Gastroesophageal sphincter (tissue), 4 donors: ENCODE measurements around the gene JUP. TPM values are rescaled to one million over a fixed set of nuclear protein-coding genes. Genes with fewer than 3 reads are reported as not detected.

Experiments
- ATAC-seq: fragments of 150-250 bp; one replicate; pipeline ENCODE4 v1.9.1; 2016; ENCODE audit warnings: mild to moderate bottlenecking, moderate library complexity
- H3K27ac ChIP-seq, 4 donors: fragments of 200-600 bp; sonication (generic) in 3 of 4; 1 replicate in 3 of 4; 2 replicates in 1 of 4; pipeline ENCODE4 v1.5.1; 2016 to 2019
- H3K27me3 ChIP-seq: fragments of 200-600 bp; sonication (generic); one replicate; pipeline ENCODE4 v1.5.1; 2019
- H3K36me3 ChIP-seq, 2 donors: fragments of 200-600 bp; sonication (generic); one replicate each; pipeline ENCODE4 v1.5.1; 2019; ENCODE audit warnings: control low read depth in 1 of 2
- H3K4me1 ChIP-seq, 3 donors: fragments of 200-600 bp; sonication (generic); 1 replicate in 2 of 3; 2 replicates in 1 of 3; pipeline ENCODE4 v1.5.1; 2016 to 2019; ENCODE audit warnings: control low read depth in 2 of 3
- H3K4me3 ChIP-seq, 2 donors: fragments of 200-600 bp; sonication (generic); one replicate each; pipeline ENCODE4 v1.5.1; 2019; ENCODE audit warnings: mild to moderate bottlenecking in 1 of 2, moderate library complexity in 1 of 2
- H3K9me3 ChIP-seq, 3 donors: fragments of 200-600 bp; sonication (generic); one replicate each; pipeline ENCODE4 v1.5.1; 2017 to 2019; ENCODE audit warnings: control low read depth in 2 of 3
- CTCF ChIP-seq, 4 experiments: fragments of 200-600 bp in 2 of 4; fragments of 450-650 bp in 2 of 4; sonication (generic) in 1 of 4; IDR thresholded peaks; one replicate each; pipeline ENCODE4 v1.5.1; 2017 to 2019; ENCODE audit warnings: antibody characterized with exemption in 4 of 4, mild to moderate bottlenecking in 2 of 4, moderate library complexity in 2 of 4
- EP300 ChIP-seq: sonication (generic); formaldehyde crosslinking; IDR thresholded peaks from one replicate; pipeline ENCODE4 v1.6.1; 2017; ENCODE audit warnings: antibody characterized with exemption, mild to moderate bottlenecking
- POLR2A ChIP-seq, 2 donors: fragments of 450-650 bp; IDR thresholded peaks; one replicate each; pipeline ENCODE4 v1.6.1; 2017; ENCODE audit warnings: antibody characterized with exemption in 2 of 2, mild to moderate bottlenecking in 2 of 2, moderate library complexity in 1 of 2
- POLR2AphosphoS5 ChIP-seq: sonication (generic); formaldehyde crosslinking; IDR thresholded peaks from one replicate; pipeline ENCODE4 v1.6.1; 2017; ENCODE audit warnings: antibody characterized with exemption
- WGBS, 2 donors: methylation state at CpG; one replicate each; pipeline ENCODE4 v1.1.5; 2018; ENCODE audit warnings: low coverage in 1 of 2; 5-methylcytosine and 5-hydroxymethylcytosine counted together
- total RNA-seq, 4 donors: library from RNA; depleted of rRNA; stranded (reverse); fragments of >200 nt; gene quantifications; one replicate each; pipeline ENCODE4 v1.1.0, GENCODE V29; 2016

Gene JUP
- total RNA-seq, 4 donors from 2014 or later, result 30.8 to 60.9 (median 41.7) TPM

DNA sequence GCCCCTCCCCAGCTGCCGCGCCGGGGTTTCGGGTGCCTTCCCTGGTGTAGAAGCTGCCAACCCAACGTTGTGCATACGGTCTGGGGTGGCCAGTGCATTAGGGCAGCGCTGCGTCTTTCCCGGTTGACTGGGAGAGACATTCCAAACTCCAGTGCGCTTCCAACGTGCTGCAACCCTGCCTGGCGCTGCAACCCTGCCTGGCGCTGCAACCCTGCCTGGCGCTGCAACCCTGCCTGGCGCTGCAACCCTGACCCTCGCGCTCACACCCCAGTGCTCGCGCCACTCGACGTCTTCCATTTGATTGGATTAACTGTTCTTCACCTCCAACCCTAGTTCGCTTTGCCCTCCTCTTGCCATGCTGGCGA, 51.6 kb downstream of the JUP start:
- TF ChIP-seq EP300 (no peak), POLR2AphosphoS5 (no peak), CTCF (IDR thresholded peaks at IDR 0.05) (no peak), POLR2A (IDR thresholded peaks at IDR 0.05) (no peak)
- peak overlapping the region in 1 of 2 donors; percentile 49 for H3K4me3 ChIP-seq
- no peak overlapping the region for H3K27ac ChIP-seq
- no peaks in the 10 kb centered on the region for H3K9me3 ChIP-seq
- 0 to 7% methylated on average over 13 to 14 of the region's 23 CpGs for WGBS, 2 donors
- H3K27me3 ChIP-seq, result peaks cover 84% of the 10 kb centered on the region
- peaks cover 0 to 29% (median 16%) of the 10 kb centered on the region in 3 donors for H3K4me1 ChIP-seq
- ATAC-seq, result no peak
- no peaks in the 10 kb centered on the region for H3K36me3 ChIP-seq

GRCh38 chr17:41734139-41734948, 52.2 kb downstream of the JUP start, which contains the start of gene HAP1:
TSS of gene HAP1 (minus strand) at chr17:41734643. CDS start at chr17:41734634, 9 bp downstream.
- TF ChIP-seq POLR2A (IDR thresholded peaks at IDR 0.05), result peak in 1 of 2 donors; percentile 9
- no peak for TF ChIP-seq CTCF (IDR thresholded peaks at IDR 0.05)
- peak; percentile 42 for ATAC-seq
- Histone ChIP-seq H3K4me3 (peak within 1 kb of the TSS in 1 of 2 donors; percentile 49), H3K4me1 (peaks cover 0 to 29% (median 16%) of the 10 kb centered on the region in 3 donors), H3K27ac (no peak within 1 kb of the TSS), H3K9me3 (no peaks in the 10 kb centered on the region), H3K36me3 (no peaks in the 10 kb centered on the region), H3K27me3 (peaks cover 84% of the 10 kb centered on the region)
- WGBS, 2 donors, result 0 to 1% methylated on average over 4 to 13 of the region's 77 CpGs

DNA sequence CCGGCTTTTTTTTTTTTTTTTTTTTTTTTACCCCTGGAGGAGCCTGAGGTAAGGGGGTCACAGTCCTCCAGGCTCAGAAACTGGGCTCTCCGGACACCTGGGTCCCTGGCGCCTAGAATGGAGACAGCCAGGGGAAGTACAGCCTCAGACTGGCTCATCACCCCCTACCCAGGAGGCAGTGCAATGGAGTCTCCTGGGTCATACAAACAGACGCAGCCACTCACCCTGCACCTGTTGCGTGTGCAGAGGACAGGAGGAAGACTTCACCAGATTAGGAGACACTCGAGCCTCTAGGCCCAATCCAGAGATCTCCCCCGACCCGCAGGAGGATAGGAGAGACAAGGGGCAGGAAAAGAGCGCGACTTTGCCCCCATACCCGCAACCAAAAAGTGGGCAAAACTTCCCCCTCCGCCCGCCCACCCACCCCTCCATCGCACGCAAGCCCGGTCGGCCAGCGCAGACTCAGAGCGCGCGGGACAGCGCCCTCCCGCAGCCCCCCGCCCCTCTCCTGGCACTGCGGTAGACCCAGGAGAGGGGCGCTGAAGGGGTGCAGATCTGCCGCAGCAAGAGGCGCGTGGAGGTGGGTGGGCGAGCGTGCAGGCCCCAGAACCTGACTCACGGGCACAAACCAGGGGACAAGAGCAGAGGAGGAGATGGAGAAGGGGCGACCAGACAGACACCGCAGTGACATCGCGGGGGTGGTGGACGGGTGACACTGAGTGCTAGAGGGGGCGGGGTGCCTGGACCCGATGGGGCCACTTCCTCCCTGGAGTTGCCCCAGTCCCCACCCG, 53.0 kb downstream of the JUP start:
- no peaks in the 10 kb centered on the region for H3K36me3 ChIP-seq
- TF ChIP-seq EP300, result no peak
- no peak for TF ChIP-seq POLR2A (IDR thresholded peaks at IDR 0.05)
- no peak for TF ChIP-seq CTCF (IDR thresholded peaks at IDR 0.05)
- TF ChIP-seq POLR2AphosphoS5, result no peak
- H3K9me3 ChIP-seq, result no peaks in the 10 kb centered on the region
- 7% methylated on average over 21 of the region's 40 CpGs; no CpG with 5 or more reads in 1 of the 2 donors for WGBS, 2 donors
- H3K27ac ChIP-seq, result no peak overlapping the region
- peaks cover 0 to 29% (median 16%) of the 10 kb centered on the region in 3 donors for H3K4me1 ChIP-seq
- ATAC-seq, result no peak
- H3K4me3 ChIP-seq, result peak overlapping the region in 1 of 2 donors; percentile 49
- peaks cover 87% of the 10 kb centered on the region for H3K27me3 ChIP-seq

DNA sequence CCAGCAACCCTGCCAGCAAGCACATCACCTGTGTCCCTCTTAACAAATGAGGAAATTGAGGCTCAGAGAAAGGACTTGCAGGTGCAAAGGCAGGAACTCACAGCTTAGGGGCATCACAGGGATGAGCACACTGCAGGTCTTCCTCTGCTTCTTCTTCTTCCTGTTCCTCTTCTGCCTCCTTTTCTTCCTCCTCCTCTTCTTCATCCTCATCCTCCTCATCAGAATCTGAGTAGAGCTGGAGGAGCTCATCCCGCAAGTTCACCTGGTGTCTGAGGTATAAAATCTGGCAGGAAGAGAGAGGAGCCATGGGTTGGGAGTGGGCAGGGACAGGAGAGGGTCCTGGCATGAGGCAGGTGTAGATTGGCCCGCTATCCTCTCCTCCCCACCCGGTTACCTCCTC, 54.7 kb downstream of the JUP start:
- Histone ChIP-seq H3K9me3 (no peaks in the 10 kb centered on the region), H3K27ac (no peak overlapping the region), H3K36me3 (no peaks in the 10 kb centered on the region), H3K4me1 (peaks cover 0 to 21% (median 16%) of the 10 kb centered on the region in 3 donors), H3K27me3 (peaks cover 77% of the 10 kb centered on the region), H3K4me3 (no peak overlapping the region)
- no peak for ATAC-seq
- TF ChIP-seq EP300, result no peak
- TF ChIP-seq CTCF (IDR thresholded peaks at IDR 0.05), result no peak
- TF ChIP-seq POLR2AphosphoS5, result no peak
- no peak for TF ChIP-seq POLR2A (IDR thresholded peaks at IDR 0.05)
- 43 to 100% methylated on average over 1 of the region's 3 CpGs for WGBS, 2 donors
